Small intestine (tissue), 7 donors: ENCODE data around the gene PDIA4. TPM values are rescaled to one million over a fixed set of nuclear protein-coding genes. Genes with fewer than 3 reads are reported as not detected.
"Not testable (repeated sequence)": the region's sequence is repeated elsewhere in the genome, so short reads cannot be mapped to it uniquely, and the experiment has no call there.

Source experiments
- DNase-seq, 2 donors: peaks; one replicate each; pipeline versions ENCODE4 v3.0.0 to v3.0.0-alpha.2; 2013
- FAIRE-seq: peaks from 2 replicates; lab custom pipeline; 2012; peaks lifted over from hg19 to GRCh38; lab: Jason Lieb, UNC
- H3K27ac ChIP-seq, 3 donors: one replicate each; pipeline ENCODE4 v1.5.1; 2013; ENCODE audit warnings: low read length in 2 of 3, mild to moderate bottlenecking in 2 of 3, control low read depth in 1 of 3, inconsistent platforms in 1 of 3, low read depth in 1 of 3, moderate library complexity in 1 of 3
- H3K27me3 ChIP-seq, 3 donors: one replicate each; pipeline ENCODE4 v1.6.1; 2013; ENCODE audit warnings: low read length in 3 of 3, inconsistent platforms in 1 of 3; ENCODE audit not compliant: control insufficient read depth in 3 of 3, insufficient read depth in 3 of 3
- H3K36me3 ChIP-seq, 3 donors: one replicate each; pipeline ENCODE4 v1.6.1; 2013; ENCODE audit warnings: low read length in 3 of 3, inconsistent platforms in 1 of 3, low read depth in 1 of 3, mild to moderate bottlenecking in 1 of 3, moderate library complexity in 1 of 3; ENCODE audit not compliant: control insufficient read depth in 3 of 3, insufficient read depth in 2 of 3
- H3K4me1 ChIP-seq, 3 donors: one replicate each; pipeline ENCODE4 v1.6.1; 2013; ENCODE audit warnings: low read length in 2 of 3, inconsistent platforms in 1 of 3, low read depth in 1 of 3, mild to moderate bottlenecking in 1 of 3, moderate library complexity in 1 of 3; ENCODE audit not compliant: control insufficient read depth in 3 of 3, insufficient read depth in 2 of 3
- H3K4me3 ChIP-seq, 3 donors: one replicate each; pipeline ENCODE4 v1.5.1; 2013; ENCODE audit warnings: low read length in 3 of 3, control low read depth in 1 of 3, inconsistent platforms in 1 of 3, low read depth in 1 of 3, mild to moderate bottlenecking in 1 of 3, moderate library complexity in 1 of 3
- H3K9me3 ChIP-seq, 2 donors: one replicate each; pipeline ENCODE4 v1.6.1; 2013; ENCODE audit warnings: low read depth in 1 of 2, low read length in 1 of 2; ENCODE audit not compliant: control insufficient read depth in 2 of 2, insufficient read depth in 1 of 2
- WGBS, 3 donors: extraction: QIAGEN DNeasy Blood & Tissue Kit; methylation state at CpG; one replicate each; pipeline ENCODE4 v1.1.7; 2013; 5-methylcytosine and 5-hydroxymethylcytosine counted together
- polyA plus RNA-seq, 4 donors: library from polyadenylated mRNA; stranded (reverse) in 3 of 4; unstranded in 1 of 4; fragments of 200-250 nt in 3 of 4; fragments of 120-200 nt in 1 of 4; gene quantifications; one replicate each; pipeline versions ENCODE4 v1.2.1 to v1.2.3, GENCODE V29; 2013
- donor health status: healthy with polysubstance abuse.
- donor health status: control.
- donor health status: control.
- donor health status: Bipolar disorder and iron deficiency.
- donor health status: healthy.

The PDIA4 gene
- polyA plus RNA-seq, 4 donors, result 19.9 to 239 (median 84.4) TPM

DNA sequence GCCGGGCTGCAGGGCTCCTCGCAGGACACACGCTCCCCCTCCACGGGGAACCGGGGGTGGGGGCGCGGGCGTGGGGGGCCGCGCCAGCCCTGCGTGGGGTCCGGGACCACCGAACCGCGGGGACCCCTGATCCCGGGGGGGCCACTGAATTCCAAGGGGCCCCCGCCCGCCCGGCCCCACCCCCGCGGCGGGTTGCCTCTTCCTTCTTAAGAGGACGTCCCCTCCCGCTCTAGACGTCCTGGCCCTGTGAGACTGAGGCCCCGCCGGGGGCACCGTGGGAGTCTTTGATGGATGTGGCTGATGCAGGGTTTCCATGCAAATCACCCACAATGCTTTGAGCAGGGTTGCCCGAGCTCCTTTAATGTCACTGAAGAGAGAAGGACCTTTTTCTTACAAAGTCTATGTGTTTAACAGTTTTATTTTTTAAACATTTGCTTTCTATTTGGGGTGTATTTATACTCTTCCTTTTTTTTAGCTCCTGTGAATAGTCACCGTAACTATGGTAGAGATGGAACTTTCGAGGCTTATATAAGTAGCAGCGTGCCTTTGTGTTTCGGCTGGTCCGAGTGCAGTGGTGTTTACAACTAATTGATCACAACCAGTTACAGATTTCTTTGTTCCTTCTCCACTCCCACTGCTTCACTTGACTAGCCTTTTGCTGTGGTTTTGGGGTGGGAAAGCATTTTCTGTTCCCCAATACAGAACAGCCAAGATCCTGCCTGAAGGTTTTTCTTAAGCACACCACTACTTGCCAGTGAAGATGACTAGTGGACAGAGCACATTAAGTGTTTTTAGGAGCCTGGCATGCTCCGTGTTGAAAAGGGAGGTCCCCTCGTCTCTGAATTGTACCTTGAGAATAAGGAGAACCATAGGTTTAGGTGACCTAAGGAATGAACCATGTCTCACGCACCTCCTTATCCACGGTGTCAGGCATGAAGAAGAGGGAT, 44.8 kb downstream of the PDIA4 start:
- Histone ChIP-seq H3K9me3 (no peaks in the 10 kb centered on the region), H3K27ac (peak overlapping the region in 2 of 3 donors; percentile 33 to 59), H3K4me3 (peak overlapping the region; percentile 31 to 60 (median 37)), H3K27me3 (peaks cover 0 to 3% (median 0%) of the 10 kb centered on the region in 3 donors), H3K4me1 (peaks cover 0 to 4% (median 3%) of the 10 kb centered on the region in 3 donors), H3K36me3 (no peaks in the 10 kb centered on the region)
- FAIRE-seq, result no peak
- peak; percentile 56 to 72 for DNase-seq
- 0 to 1% (median 0%) methylated on average over 23 to 38 of the region's 38 CpGs for WGBS, 3 donors

DNA sequence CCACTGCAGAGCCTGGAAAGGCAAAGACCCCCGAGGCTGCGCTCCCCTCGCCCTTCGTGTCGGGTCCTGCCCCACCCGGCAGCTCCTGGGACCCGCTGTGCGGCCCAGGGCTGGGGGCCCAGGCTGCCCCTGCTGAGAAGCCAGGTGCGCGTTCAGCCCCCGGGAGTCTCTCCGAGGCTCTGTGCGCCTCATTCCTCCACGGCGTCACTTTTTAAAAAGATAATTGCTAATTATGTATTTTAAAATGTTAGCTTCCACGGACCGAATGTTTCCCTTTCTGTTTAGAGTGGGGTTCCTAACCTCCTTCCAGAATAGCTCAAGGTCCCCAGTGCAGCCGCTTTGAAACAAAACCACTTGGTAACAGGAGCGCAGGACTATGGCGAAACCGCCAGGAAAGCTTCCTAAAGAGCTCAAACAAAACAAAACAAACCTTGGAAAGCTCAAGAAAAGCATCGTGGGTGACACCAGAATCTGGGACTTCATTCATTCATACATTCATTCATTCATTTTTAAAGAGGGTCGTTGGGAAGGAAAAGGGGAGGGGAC, 45.6 kb downstream of the PDIA4 start:
- H3K9me3 ChIP-seq, result no peaks in the 10 kb centered on the region
- H3K4me1 ChIP-seq, result peaks cover 0 to 2% (median 0%) of the 10 kb centered on the region in 3 donors
- peak overlapping the region; percentile 18 to 60 (median 37) for H3K4me3 ChIP-seq
- FAIRE-seq, result no peak
- H3K27me3 ChIP-seq, result peaks cover 0 to 5% (median 0%) of the 10 kb centered on the region in 3 donors
- H3K27ac ChIP-seq, result no peak overlapping the region
- peak; percentile 13 to 54 for DNase-seq
- no peaks in the 10 kb centered on the region for H3K36me3 ChIP-seq
- 0 to 1% (median 1%) methylated on average over 22 to 23 of the region's 23 CpGs for WGBS, 3 donors

DNA sequence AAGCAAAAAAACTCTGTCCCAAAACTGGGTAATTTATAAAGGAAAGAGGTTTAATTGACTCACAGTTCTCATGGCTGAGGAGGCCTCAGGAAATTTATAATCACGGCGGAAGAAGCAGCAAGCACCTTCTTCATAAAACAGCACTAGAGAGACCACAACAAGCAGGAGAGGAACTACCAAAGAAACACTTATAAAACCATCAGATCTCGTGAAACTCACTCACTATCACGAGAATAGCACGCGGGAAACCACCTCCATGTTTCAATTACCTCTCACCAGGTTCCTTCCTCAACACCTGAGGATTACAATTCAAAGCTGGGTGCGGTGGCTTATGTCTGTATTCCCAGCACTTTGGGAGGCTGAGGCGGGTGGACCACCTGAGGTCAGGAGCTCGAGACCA, 48.5 kb downstream of the PDIA4 start:
- Histone ChIP-seq H3K27ac (no peak overlapping the region), H3K27me3 (peaks cover 0 to 5% (median 0%) of the 10 kb centered on the region in 3 donors), H3K4me3 (no peak overlapping the region), H3K4me1 (peaks cover 0 to 2% (median 0%) of the 10 kb centered on the region in 3 donors), H3K36me3 (no peaks in the 10 kb centered on the region), H3K9me3 (no peaks in the 10 kb centered on the region)
- DNase-seq, result no peak
- no peak for FAIRE-seq
- WGBS, 3 donors, result 62 to 79% (median 75%) methylated on average over 9 of the region's 9 CpGs

DNA sequence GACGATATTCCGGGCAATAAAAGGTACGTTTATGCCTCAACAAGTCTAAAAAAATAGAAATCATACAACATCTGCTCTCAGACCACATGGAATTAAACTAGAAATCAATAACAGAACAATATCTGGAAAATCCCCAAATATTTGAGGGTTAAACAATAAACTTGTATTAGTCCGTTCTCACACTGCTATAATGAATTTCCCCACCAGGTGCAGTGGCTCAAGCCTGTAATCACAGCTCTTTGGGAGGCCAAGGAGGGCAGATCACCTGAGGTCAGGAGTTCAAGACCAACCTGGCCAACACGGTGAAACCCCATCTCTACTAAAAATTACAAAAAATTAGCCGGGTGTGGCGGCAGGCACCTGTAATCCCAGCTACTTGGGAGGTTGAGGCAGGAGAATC, 49.2 kb downstream of the PDIA4 start:
- not testable (repeated sequence) for FAIRE-seq, H3K27me3 ChIP-seq, H3K9me3 ChIP-seq, H3K27ac ChIP-seq, H3K4me1 ChIP-seq, H3K4me3 ChIP-seq, DNase-seq, H3K36me3 ChIP-seq
- 47 to 77% (median 69%) methylated on average over 7 of the region's 7 CpGs for WGBS, 3 donors

DNA sequence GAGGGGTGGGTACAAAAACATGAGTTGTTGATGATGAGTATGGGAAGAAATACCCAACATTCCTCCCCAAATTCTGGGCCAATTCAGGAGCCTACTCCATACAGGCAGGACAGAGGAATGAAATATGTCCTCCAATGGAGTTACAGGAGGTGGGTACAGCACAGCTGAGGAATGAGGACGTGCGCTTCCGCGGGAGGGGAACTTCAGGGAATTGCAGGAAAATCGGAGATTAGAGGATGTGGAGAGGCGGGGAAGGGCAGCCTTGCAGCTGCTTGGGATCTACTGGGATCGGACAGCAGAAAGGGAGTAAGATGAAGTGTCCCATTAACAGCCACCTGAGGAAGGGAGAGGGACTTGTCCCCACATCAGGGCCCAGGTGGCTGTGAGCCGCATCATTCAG, 50.2 kb downstream of the PDIA4 start:
- H3K27me3 ChIP-seq, result peaks cover 0 to 5% (median 0%) of the 10 kb centered on the region in 3 donors
- WGBS, 3 donors, result 56 to 70% (median 69%) methylated on average over 8 of the region's 8 CpGs
- DNase-seq (no peak), FAIRE-seq (no peak)
- no peak overlapping the region for H3K27ac ChIP-seq
- H3K9me3 ChIP-seq, result no peaks in the 10 kb centered on the region
- peaks cover 0 to 2% (median 0%) of the 10 kb centered on the region in 3 donors for H3K4me1 ChIP-seq
- H3K4me3 ChIP-seq, result no peak overlapping the region
- no peaks in the 10 kb centered on the region for H3K36me3 ChIP-seq

DNA sequence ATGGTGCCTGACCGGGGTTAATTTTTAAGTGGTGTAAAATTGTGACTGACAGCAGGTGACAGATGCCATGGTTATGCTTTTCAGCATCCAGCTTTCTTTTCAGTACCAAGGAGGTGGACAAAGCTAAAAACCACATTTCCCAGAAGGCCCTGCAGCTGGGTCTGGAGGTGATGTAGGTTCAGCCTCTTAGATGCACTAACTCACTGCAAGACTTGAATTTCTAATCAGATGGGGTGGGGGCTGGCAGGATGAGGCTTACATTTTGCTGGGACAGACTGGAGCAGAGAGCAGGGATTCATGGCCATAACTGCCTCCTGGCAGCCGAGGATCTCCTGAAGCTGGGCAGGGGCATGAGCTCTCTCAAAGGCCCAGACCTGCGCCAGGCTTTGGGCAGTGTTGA, 52.4 kb downstream of the PDIA4 start:
- Histone ChIP-seq H3K36me3 (no peaks in the 10 kb centered on the region), H3K27me3 (peaks cover 0 to 2% (median 0%) of the 10 kb centered on the region in 3 donors), H3K27ac (no peak overlapping the region), H3K4me3 (no peak overlapping the region), H3K9me3 (no peaks in the 10 kb centered on the region), H3K4me1 (no peaks in the 10 kb centered on the region)
- FAIRE-seq (no peak), DNase-seq (no peak)
- 64 to 89% (median 85%) methylated on average over 3 of the region's 3 CpGs for WGBS, 3 donors

DNA sequence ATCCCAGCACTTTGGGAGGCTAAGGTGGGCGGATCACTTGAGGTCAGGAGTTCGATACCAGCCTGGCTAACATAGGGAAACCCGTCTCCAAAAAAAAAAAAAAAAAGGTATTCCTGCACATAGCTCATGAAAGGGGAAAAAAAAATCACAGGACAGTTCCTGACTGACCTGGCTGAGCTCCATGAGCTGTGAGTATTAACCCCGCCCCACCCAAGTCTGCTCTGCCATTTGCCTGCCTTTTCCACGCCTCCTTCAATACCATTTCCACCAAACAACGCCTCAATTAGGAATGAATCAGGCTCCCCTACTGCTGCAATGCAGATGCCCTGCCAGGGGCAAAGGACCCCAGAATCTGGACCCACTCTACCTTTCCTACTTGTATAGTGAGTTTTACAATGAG, 55.0 kb downstream of the PDIA4 start:
- FAIRE-seq, result no peak
- Histone ChIP-seq H3K4me1 (no peaks in the 10 kb centered on the region), H3K36me3 (no peaks in the 10 kb centered on the region), H3K9me3 (no peaks in the 10 kb centered on the region), H3K27me3 (peaks cover 0 to 2% (median 0%) of the 10 kb centered on the region in 3 donors), H3K4me3 (no peak overlapping the region), H3K27ac (no peak overlapping the region)
- peak in 1 of 2 donors; percentile 28 for DNase-seq
- WGBS, 3 donors, result 32 to 70% (median 39%) methylated on average over 6 of the region's 6 CpGs

DNA sequence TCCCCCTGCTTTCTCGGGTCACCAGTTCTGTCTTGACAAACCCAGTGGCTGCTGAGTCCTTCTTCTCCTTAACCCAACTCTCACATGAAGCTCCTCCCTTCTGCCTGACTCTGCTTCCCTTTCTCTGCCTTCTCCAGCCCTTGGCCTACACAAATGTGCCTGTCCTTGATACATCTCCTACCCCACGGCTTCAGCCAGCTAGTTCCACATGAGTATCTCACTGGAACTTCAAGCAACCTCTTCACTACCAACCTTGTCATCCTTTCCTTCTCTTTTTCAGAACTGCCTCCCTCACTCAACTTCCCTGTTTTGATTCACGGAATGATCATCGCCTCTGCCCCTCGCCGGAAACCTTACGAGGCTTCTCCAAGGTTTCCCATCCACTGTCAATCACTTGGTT, 55.9 kb downstream of the PDIA4 start:
- no peaks in the 10 kb centered on the region for H3K36me3 ChIP-seq
- FAIRE-seq, result no peak
- H3K4me3 ChIP-seq, result no peak overlapping the region
- H3K27ac ChIP-seq, result no peak overlapping the region
- no peaks in the 10 kb centered on the region for H3K9me3 ChIP-seq
- H3K27me3 ChIP-seq, result no peaks in the 10 kb centered on the region
- no peak for DNase-seq
- 67 to 79% (median 70%) methylated on average over 7 of the region's 7 CpGs for WGBS, 3 donors
- H3K4me1 ChIP-seq, result no peaks in the 10 kb centered on the region
